ENCODE data around the gene KIAA1217.

- TF ChIP-seq CTCF (IDR thresholded peaks at IDR 0.05) (no peak), USF2 (IDR thresholded peaks at IDR 0.05) (no peak), SREBF2 (IDR thresholded peaks at IDR 0.05) (no peak), BHLHE40 (IDR thresholded peaks at IDR 0.05; ENCODE audit: low read depth, low read length) (no peak), RAD21 (conservative IDR thresholded peaks at IDR 0.05 in 1 of 2, IDR thresholded peaks at IDR 0.05 in 1 of 2) (no peak), NFE2L2 (conservative IDR thresholded peaks at IDR 0.05; ENCODE audit: low read length) (no peak), POLR2A (IDR thresholded peaks at IDR 0.05; ENCODE audit: low read length) (no peak), SMC3 (IDR thresholded peaks at IDR 0.05) (no peak), TP53 (CRISPR knock-in tag; IDR thresholded peaks at IDR 0.05) (no peak), MAX (IDR thresholded peaks at IDR 0.05) (no peak)
These were observed 130.4 kb downstream of the KIAA1217 start for GRCh38 chr10:24339387-24339786.
